NCI-H1048 (cell line): Measurements from ENCODE around the gene PGAP6.
A peak's percentile ranks its signal among the peaks of the same experiment; 100 is the strongest.
"Not testable (repeated sequence)": the region's sequence is repeated elsewhere in the genome, so short reads cannot be mapped to it uniquely, and the experiment has no call there.

Source experiments
- DNase-seq: peaks from one replicate; lab custom pipeline; 2025; lab: John Stamatoyannopoulos, UW

The PGAP6 gene, protein sequence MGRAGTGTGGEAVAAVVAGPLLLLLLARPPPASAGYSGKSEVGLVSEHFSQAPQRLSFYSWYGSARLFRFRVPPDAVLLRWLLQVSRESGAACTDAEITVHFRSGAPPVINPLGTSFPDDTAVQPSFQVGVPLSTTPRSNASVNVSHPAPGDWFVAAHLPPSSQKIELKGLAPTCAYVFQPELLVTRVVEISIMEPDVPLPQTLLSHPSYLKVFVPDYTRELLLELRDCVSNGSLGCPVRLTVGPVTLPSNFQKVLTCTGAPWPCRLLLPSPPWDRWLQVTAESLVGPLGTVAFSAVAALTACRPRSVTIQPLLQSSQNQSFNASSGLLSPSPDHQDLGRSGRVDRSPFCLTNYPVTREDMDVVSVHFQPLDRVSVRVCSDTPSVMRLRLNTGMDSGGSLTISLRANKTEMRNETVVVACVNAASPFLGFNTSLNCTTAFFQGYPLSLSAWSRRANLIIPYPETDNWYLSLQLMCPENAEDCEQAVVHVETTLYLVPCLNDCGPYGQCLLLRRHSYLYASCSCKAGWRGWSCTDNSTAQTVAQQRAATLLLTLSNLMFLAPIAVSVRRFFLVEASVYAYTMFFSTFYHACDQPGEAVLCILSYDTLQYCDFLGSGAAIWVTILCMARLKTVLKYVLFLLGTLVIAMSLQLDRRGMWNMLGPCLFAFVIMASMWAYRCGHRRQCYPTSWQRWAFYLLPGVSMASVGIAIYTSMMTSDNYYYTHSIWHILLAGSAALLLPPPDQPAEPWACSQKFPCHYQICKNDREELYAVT

DNA sequence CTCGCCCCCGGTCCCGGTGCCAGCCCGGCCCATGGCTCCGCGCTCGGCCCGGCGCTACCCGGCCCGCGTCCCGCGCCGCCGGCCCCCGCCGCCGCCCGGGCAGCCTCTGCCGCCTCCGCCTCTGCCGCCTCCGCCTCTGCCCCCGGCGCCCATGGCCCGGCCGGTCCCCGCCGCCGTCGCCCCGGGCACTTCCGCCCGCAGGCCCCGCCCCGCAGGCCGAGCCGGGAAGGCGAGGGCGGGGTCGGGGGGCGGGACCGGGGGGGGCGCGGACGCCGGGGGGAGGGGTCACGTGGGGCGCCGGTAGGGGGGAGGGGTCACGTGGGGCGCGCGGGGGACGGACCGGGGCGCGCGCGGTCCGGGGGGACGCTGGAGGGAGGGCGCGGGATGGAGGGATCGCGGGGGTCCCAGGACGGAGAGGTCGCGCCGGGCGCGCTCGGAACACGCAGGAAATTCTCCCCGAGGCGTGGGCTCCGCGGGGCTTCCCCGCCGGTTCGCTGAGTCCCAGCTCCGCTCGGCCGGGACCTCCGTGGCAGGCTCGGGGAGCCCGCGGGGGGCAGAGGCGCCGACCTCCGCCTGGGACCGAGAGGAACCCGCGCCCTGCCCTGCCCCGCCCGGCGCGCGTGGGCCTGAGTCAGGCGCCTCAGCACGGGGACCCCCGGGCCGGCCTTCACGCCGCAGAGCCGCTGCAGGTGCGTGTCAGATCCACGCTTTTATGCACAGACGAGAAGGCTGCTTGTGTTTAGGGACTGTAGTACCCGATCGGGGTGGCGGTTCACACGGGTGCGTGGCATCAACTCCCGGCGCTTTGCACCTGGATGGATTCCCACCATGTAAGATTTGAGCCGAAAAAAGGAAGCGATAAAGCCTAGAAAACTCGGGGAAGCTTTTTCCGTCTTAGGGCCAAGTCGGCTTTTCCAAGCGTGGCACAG lies at the start of gene PGAP6:
PGAP6 (minus strand) TSS at position 190 of the 929 bp plus-strand sequence; CDS start at position 33, 157 bp downstream.
- no peak for DNase-seq

DNA sequence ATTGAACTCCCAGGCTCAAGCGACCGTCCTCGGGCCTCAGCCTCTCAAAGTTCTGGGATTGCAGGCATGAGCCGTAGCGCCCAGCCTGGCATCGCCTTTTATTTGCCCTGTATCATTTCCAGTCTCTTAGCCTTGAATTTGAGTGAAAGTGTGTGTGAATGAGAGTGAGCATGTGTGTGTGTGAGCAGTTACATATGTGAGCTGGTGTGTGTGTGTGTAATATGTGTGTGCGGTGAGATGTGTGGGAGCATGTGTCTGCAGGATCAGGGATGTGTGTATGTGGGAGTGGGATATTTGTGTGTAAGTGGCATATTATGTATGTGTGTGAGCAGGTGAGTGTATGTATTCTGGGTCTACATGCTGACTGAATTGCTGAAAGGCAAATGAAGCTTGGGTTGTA lies 49.1 kb upstream of the PGAP6 start:
- no peak for DNase-seq

- DNase-seq, result no peak
Measured at GRCh38 chr16:427250-427649, 45.5 kb upstream of the PGAP6 start.

GRCh38 chr16:426906-427249 lies 45.1 kb upstream of the PGAP6 start:
- no peak for DNase-seq

GRCh38 chr16:426115-426905 lies 44.5 kb upstream of the PGAP6 start:
- no peak for DNase-seq

DNA sequence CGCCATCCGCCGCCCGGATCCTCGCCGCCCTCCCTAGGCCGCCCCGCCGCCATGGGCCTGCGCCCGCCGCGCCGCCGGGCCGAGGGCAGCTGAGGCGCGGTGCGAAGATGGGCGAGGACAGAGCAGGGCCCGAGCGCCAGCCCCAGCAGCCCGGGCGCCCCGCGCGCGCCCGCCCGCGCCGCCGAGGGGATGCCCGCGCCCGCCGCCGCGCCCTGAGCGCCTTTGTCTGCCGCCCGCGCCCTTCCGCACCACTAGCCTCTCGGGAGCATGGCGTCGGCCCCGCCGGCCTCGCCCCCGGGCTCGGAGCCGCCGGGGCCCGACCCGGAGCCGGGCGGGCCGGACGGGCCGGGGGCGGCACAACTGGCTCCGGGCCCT lies 43.9 kb upstream of the PGAP6 start:
- no peak for DNase-seq

- peak; percentile 48 for DNase-seq
Measured at GRCh38 chr16:425082-425718, 43.4 kb upstream of the PGAP6 start, which contains the start of gene RAB11FIP3. TSS of gene RAB11FIP3 (plus strand) at chr16:425649. CDS start at chr16:426007, 358 bp downstream.

DNA sequence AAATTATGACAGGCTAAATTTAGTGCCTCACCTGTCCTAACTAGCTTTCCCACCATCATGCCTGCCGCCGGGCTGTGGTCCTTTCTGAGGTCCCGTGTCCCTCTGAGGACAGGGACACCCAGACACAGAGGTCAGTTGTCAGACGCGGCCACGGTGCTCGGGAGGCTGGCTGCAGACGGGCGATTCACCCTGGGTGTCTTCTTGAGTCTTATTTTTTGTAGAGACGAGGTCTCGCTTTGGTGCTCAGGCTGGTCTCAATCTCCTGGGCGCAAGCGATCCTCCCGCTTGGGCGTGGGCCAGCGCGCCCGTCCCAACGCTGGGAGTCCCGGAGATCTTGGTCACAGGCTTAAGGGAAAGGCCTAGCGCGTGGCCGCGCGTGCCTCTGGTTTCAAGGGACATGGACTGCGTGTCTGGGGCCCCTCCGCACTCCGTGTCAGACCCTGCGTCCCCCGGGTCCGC lies 42.9 kb upstream of the PGAP6 start:
- DNase-seq, result no peak

GRCh38 chr16:424033-424622 lies 42.4 kb upstream of the PGAP6 start:
- no peak for DNase-seq

DNA sequence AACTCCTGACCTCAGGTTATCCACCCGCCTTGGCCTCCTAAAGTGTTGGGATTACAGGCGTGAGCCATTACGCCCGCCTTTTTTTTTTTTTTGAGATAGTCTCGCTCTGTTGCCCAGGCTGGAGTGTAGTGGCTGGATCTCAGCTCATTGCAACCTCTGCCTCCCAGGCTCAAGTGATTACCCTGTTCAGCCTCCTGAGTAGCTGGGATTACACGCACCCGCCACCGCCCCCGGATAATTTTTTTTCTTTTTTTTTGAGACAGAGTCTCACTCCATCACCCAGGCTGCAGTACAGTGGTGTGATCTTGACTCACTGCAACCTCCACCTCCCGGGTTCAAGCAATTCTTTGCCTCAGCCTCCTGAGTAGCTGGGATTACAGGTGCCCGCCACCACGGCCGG lies 40.4 kb upstream of the PGAP6 start:
- not testable (repeated sequence) for DNase-seq

DNA sequence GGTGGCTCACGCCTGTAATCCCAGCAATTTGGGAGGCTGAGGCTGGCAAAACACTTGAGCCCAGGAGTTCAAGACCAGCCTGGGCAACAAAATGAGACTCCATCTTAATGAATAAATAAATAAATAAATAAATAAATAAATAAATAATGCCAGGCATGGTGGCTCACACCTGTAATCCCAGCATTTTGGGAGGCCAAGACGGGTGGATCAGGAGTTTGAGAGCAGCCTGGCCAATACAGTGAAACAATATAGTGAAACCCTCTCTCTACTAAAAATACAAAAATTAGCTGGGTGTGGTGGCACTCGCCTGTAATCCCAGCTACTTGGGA lies 33.4 kb upstream of the PGAP6 start:
- DNase-seq, result not testable (repeated sequence)

DNA sequence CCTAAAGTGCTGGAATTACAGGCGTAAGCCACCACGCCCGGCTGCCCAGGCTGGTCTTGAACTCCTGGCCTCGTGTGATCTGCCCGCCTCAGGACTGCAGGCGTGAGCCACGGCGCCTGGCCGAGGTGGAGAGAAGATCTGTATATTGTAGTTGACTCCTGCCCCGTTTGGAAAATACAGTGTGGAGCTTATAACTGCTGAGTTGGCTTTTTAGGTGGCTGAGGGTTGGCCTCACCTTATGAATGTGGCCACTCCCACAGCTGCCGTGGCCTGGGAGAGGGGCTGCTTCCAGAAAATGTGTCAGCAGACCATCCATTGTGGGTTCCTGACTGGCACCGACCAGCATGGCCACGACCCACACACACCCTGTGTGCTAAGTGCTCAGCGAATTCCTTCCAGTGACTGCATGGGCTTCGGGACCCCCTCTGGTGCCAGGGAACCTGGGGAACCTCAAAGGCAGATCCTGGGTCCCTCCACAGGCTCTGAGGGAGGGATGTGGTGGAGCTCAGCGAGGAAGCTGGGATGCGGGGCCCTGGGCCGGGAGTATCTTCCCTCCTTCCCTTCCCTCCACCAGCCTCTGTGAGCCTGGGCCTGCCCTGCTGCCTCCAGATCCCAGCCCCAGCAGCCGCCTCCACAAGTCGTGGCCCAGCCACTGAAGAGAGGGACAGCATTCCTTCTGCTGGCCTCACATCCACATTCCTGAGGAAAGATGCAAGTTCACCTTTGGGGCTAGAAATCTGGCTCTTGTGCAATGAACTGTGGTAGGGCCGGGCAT lies 32.8 kb upstream of the PGAP6 start:
- DNase-seq, result no peak

DNA sequence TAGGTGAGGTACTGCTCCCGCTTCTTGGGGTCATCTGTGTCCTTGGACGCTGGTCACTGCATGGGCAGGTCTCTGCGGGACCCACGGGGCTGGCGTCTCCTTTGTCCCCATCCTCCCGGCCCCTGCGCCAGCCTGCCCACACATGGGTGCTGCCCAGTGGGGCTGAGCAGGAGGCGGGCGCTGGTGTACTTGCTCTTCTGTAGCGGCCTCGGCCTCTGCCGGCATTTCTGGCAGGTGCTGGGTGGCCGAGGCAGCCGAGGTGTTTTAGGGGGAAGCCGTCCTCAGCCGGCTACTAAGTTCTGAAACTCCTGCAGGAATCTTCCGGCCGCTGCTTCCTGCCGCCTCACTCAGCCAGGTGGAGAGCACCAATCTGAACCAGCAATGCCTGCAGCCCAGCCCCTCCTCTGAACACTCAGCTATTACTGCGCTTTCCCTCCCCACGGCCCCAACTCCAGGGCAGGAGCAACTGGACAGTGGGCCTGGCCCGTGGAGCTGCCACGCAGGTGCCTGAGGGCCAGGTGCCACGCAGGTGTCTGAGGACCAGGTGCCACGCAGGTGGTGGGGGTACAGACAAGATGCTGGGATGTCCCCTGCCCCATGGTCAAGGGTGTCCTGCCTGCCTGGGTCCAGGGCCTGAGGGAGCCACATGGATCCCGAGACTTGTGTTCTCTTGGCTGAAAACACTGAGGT lies 29.9 kb upstream of the PGAP6 start:
- no peak for DNase-seq

- no peak for DNase-seq
Measured at GRCh38 chr16:410516-411178, 28.9 kb upstream of the PGAP6 start.

GRCh38 chr16:407253-407652 lies 25.5 kb upstream of the PGAP6 start:
- no peak for DNase-seq

DNA sequence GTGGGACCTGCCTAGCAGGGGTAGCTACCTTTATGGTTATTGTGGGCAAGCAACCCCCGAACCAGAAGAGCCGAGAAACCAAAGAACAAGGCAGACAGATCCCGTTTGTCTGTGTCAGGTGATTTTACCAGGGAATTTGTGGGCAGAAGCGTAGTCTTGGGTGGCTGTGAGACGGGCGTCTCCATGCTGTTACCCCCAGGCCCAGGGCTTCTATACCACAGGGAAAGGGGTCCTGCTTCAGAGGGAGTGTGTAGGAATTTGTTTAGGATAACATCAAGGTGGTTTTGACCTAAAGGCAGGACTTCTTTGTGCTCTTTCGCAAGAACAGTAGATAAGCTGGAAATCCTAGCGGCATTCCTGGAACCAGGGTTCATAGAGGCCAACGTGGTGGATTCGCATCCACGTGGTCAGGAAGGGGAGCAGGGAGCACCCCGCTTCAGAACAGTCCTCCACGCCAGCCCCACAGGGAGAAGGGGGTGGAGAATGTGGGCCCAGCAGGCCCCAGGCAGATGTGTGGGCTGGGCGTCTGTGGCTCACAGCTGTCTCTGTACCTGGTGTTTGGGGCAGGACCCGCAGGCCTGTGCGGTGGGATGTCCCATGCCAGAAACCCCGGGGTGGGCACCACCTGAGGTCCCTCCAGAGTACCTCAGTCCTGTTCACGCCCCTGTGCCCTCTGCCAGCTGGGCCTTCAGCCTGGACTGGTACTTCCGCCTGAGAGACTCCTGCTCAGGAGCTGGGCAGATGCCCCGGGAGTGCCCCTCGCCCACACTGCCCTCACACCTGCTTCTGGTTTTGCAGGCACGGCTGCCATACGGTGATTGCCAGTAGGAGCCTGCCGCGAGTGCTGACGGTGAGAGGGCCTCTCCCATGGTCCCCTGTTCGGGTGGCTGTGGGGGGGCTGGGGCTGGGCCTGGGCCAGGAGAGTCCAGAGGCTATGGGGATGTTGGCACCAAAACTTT lies 24.0 kb upstream of the PGAP6 start:
- DNase-seq, result no peak

DNA sequence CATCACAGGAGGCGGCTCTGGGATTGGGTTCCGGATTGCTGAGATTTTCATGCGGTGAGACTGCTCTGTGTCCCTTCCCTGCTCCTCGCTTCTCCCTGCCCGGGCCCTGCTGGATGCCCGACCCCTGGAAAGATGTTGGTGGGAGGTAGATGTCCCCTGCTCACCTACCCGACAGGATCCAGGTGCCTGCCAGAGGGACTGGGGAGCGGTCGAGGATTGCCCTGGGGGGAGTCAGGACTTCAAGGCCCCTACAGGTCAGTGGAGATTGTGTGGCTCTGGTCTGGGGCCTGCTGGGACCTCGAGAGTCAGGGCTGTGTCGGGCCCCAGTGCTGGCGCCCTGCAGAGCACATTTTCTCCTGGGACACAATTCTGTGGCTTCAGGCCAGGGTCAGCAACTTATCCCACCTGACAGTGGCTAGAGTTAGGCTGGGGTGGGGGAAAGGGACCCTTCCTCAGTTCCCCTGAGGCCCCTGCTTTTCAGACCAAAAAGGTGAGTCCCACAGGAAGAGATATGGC lies 23.3 kb upstream of the PGAP6 start:
- DNase-seq, result no peak
